Measurements from ENCODE around the gene TMEM182. TPM values are rescaled to one million over a fixed set of nuclear protein-coding genes. Genes with fewer than 3 reads are reported as not detected.

Gene TMEM182
- total and polyA plus RNA-seq, 2 donors (not counting 1 experiment from before 2014, with no cell fraction given): 2.8 to 2.9 TPM

DNA sequence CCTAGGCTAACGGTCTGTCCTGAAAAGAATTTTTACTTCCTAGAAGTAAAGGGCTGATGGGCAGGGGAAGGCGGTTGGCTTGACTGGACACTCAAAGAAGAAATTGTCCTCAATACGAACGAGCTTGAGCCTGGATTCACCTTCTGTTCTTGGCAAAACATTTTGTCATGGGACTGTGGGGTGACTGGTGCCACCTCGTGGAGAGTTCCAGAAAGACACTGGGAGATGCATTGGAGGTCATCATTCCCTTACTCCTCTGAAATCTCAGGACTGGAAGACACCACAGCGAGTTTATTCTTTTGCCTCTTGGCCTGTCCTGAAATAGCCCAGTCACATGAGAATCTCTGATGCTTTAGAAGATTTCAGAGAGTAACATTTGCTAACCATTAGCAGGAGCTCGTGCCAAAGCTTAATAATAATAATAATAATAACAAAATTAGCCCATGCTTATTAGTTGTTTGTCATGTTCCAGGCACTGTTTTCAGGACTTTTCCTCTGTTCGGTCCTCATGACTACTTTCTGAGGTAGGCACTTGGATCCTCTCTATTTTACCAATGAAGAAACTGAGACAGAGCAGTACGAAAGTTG is 44.5 kb downstream of the TMEM182 start:
- H3K4me2 ChIP-seq (ENCODE audit: extremely low read depth, insufficient read depth, low read length): no peak overlapping the region
- DNase-seq (ENCODE audit: low read depth in 2 of 2): peak; percentile 53 to 80
- H4K20me1 ChIP-seq (ENCODE audit: control insufficient read depth, extremely low read depth, insufficient read depth, low read length): no peaks in the 10 kb centered on the region
- H3K9ac ChIP-seq (ENCODE audit: insufficient read depth, low read length): no peak overlapping the region
- TF ChIP-seq, protein P1, sequence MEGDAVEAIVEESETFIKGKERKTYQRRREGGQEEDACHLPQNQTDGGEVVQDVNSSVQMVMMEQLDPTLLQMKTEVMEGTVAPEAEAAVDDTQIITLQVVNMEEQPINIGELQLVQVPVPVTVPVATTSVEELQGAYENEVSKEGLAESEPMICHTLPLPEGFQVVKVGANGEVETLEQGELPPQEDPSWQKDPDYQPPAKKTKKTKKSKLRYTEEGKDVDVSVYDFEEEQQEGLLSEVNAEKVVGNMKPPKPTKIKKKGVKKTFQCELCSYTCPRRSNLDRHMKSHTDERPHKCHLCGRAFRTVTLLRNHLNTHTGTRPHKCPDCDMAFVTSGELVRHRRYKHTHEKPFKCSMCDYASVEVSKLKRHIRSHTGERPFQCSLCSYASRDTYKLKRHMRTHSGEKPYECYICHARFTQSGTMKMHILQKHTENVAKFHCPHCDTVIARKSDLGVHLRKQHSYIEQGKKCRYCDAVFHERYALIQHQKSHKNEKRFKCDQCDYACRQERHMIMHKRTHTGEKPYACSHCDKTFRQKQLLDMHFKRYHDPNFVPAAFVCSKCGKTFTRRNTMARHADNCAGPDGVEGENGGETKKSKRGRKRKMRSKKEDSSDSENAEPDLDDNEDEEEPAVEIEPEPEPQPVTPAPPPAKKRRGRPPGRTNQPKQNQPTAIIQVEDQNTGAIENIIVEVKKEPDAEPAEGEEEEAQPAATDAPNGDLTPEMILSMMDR (conservative IDR thresholded peaks at IDR 0.05 in 1 of 2, IDR thresholded peaks at IDR 0.05 in 1 of 2; ENCODE audit: low read depth in 1 of 2, low read length in 2 of 2): peak; percentile 86 to 93
- TF ChIP-seq EZH2 (IDR thresholded peaks at IDR 0.05; ENCODE audit: low read length, missing control alignments): no peak
- no peaks in the 10 kb centered on the region for H3K9me3 ChIP-seq (ENCODE audit: control insufficient read depth, insufficient read depth, low read depth, low read length)
- peak overlapping the region; percentile 27 for H2AFZ ChIP-seq (ENCODE audit: low read length)
- no peaks in the 10 kb centered on the region for H3K79me2 ChIP-seq (ENCODE audit: control insufficient read depth, insufficient read depth, low read length)
- no peak overlapping the region for H3K27ac ChIP-seq (ENCODE audit: insufficient read depth, low read length)
- H3K36me3 ChIP-seq (ENCODE audit: control insufficient read depth, insufficient read depth, low read length): no peaks in the 10 kb centered on the region
- H3K4me1 ChIP-seq (ENCODE audit: control insufficient read depth, extremely low read depth, insufficient read depth, low read length): no peaks in the 10 kb centered on the region
- H3K27me3 ChIP-seq (ENCODE audit: control insufficient read depth, insufficient read depth, low read length): no peaks in the 10 kb centered on the region
- peak overlapping the region in 1 of 4 experiments; percentile 19 for H3K4me3 ChIP-seq (replicated peaks in 1 of 4; ENCODE audit: control extremely low read depth in 1 of 4, insufficient read depth in 1 of 4, low read depth in 3 of 4, low read length in 4 of 4)

DNA sequence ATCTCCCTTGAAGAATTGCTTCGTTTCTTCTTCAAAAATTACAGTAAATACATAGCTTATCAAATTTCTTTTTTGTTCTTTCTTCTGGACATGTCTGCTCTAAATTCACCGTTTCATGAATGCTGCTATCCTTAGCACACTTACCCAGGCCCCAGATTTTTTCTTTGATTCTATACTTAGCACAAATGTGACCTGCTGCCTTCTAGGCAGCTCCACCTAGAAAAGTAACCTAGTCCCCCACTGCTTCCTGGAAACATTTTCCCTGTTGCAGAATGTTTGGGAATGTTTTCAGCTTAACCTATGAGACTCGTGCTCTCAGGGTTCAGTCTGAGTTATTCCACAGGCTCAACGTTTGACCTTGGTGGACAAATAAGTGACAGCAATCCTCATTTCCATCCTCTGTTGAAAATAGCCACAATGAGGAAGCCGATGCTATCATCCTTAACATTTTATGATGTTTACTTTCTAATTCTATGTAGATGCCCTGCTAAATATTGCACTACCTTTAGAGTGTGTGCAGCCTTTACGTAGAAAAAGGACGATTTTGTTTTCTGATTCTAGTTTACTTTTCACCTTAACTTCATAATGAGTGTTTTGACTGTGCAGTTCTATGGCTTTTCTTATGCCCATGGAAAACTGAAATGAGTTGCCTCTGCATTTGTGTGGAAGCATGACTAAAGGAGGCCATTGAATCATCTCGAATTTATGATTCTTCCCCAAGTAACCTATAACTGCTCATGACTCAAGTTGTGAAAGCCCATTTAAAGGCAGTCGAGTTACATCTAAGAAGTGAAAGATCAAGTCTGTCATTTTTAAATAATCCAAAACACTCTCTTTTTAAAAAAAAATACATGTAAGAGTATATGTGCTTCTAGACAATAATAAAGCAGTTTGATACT is 47.7 kb downstream of the TMEM182 start:
- Histone ChIP-seq H3K4me3 (replicated peaks in 1 of 4; ENCODE audit: control extremely low read depth in 1 of 4, insufficient read depth in 1 of 4, low read depth in 3 of 4, low read length in 4 of 4) (no peak overlapping the region), H3K36me3 (ENCODE audit: control insufficient read depth, insufficient read depth, low read length) (no peaks in the 10 kb centered on the region), H3K27ac (ENCODE audit: insufficient read depth, low read length) (no peak overlapping the region), H3K9me3 (ENCODE audit: control insufficient read depth, insufficient read depth, low read depth, low read length) (no peaks in the 10 kb centered on the region), H3K4me1 (ENCODE audit: control insufficient read depth, extremely low read depth, insufficient read depth, low read length) (no peaks in the 10 kb centered on the region), H3K27me3 (ENCODE audit: control insufficient read depth, insufficient read depth, low read length) (no peaks in the 10 kb centered on the region), H3K79me2 (ENCODE audit: control insufficient read depth, insufficient read depth, low read length) (no peaks in the 10 kb centered on the region), H3K4me2 (ENCODE audit: extremely low read depth, insufficient read depth, low read length) (no peak overlapping the region), H3K9ac (ENCODE audit: insufficient read depth, low read length) (no peak overlapping the region), H2AFZ (ENCODE audit: low read length) (no peak overlapping the region), H4K20me1 (ENCODE audit: control insufficient read depth, extremely low read depth, insufficient read depth, low read length) (no peaks in the 10 kb centered on the region)
- no peak for TF ChIP-seq EZH2 (IDR thresholded peaks at IDR 0.05; ENCODE audit: low read length, missing control alignments)
- TF ChIP-seq, protein P1 (conservative IDR thresholded peaks at IDR 0.05 in 1 of 2, IDR thresholded peaks at IDR 0.05 in 1 of 2; ENCODE audit: low read depth in 1 of 2, low read length in 2 of 2): no peak
- DNase-seq (ENCODE audit: low read depth in 2 of 2): no peak

- Histone ChIP-seq H4K20me1 (ENCODE audit: control insufficient read depth, extremely low read depth, insufficient read depth, low read length) (no peaks in the 10 kb centered on the region), H3K9ac (ENCODE audit: insufficient read depth, low read length) (no peak overlapping the region), H3K27ac (ENCODE audit: insufficient read depth, low read length) (no peak overlapping the region), H3K79me2 (ENCODE audit: control insufficient read depth, insufficient read depth, low read length) (no peaks in the 10 kb centered on the region), H3K9me3 (ENCODE audit: control insufficient read depth, insufficient read depth, low read depth, low read length) (no peaks in the 10 kb centered on the region), H3K4me2 (ENCODE audit: extremely low read depth, insufficient read depth, low read length) (no peak overlapping the region), H2AFZ (ENCODE audit: low read length) (no peak overlapping the region), H3K27me3 (ENCODE audit: control insufficient read depth, insufficient read depth, low read length) (no peaks in the 10 kb centered on the region), H3K36me3 (ENCODE audit: control insufficient read depth, insufficient read depth, low read length) (no peaks in the 10 kb centered on the region), H3K4me1 (ENCODE audit: control insufficient read depth, extremely low read depth, insufficient read depth, low read length) (no peaks in the 10 kb centered on the region), H3K4me3 (replicated peaks in 1 of 4; ENCODE audit: control extremely low read depth in 1 of 4, insufficient read depth in 1 of 4, low read depth in 3 of 4, low read length in 4 of 4) (no peak overlapping the region)
- no peak for DNase-seq (ENCODE audit: low read depth in 2 of 2)
- TF ChIP-seq, protein P1 (conservative IDR thresholded peaks at IDR 0.05 in 1 of 2, IDR thresholded peaks at IDR 0.05 in 1 of 2; ENCODE audit: low read depth in 1 of 2, low read length in 2 of 2): no peak
- no peak for TF ChIP-seq EZH2 (IDR thresholded peaks at IDR 0.05; ENCODE audit: low read length, missing control alignments)
Observed at GRCh38 chr2:102815285-102815684, 53.5 kb downstream of the TMEM182 start.
